GM19397 (cell line): ENCODE results near the gene KRT23.

Experiments
- ATAC-seq: cut with Tn5 transposase; IDR thresholded peaks from one replicate; pipeline ENCODE4 v1.9.1; 2021; ENCODE audit warnings: mild to moderate bottlenecking, moderate library complexity; ENCODE audit not compliant: unreplicated experiment

Gene KRT23

DNA sequence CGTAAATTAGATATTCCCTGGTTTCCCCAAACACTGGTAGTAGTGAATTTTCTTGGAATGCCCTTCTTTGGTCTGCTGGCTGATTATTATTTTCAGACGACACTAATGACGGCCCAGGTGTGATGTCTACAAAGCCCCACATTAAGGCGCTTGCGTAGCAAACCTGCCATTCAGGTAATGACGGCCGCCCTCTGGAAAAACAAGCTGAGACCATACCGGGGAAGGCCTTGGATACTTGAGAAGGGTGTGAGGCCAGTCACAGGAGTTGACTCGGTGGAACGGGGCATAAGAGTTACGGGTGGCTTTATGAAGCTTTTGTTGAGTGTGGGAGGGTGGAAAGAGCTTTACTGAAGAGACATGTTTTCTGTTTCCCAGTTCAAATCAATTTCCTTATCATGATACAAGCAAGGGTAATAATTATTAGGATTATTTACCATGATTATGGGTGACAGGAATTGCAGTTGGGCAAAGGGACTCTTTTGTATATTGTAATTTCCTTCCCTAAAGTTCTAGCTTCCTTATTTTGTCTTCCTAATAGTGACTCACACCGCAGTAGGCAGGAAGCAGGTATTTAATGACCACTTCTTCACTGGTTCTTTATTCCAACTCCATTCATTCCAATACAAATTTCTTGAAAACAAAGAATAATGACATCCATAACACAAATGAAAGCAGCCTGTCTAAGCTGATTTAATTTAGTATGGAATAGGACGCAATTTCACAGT, 24.8 kb downstream of the KRT23 start:
- ATAC-seq: no peak

GRCh38 chr17:40910441-40910841, 27.0 kb downstream of the KRT23 start:
- no peak for ATAC-seq

- ATAC-seq: no peak
Measured at GRCh38 chr17:40909755-40910154, 27.7 kb downstream of the KRT23 start.

DNA sequence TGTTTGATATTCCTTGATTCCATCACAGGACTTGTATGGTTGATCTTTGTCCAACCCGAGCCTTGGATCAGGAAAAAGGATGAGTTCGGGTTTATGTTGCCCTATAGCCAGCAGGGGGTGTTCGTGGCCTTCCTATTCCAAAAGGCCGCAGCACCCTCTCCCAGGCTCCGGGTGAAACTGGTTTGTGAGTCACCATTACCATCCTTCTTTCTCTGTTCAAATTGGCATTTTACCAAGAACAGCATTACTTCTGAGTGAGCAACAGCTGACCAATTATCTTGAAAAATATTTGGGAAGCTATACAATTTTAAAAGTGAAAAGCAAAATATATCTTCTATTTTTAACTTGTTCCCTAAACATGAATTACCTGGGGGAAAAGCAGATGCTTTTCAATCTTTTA, 28.1 kb downstream of the KRT23 start:
- no peak for ATAC-seq

DNA sequence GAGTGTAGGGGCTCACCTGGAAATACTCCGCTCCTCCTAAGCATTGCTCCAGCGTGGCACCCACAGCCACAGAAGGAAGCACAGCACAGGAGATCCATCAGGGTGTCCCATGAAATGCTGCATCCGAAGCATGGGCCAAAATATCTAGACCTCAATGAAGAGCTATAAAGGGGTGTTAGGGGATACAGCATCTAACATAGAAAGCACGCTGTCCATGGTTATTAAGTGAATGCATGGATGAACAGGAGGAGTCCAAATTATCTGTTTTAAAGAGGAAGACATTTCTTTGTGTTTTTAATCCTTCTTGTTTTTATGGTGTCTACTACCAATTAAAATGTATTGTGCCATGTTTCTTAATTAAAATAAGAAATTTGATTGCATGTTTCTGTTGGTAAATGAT, 30.8 kb downstream of the KRT23 start:
- ATAC-seq: no peak

- no peak for ATAC-seq
Measured at GRCh38 chr17:40905370-40905769, 32.1 kb downstream of the KRT23 start.

- no peak for ATAC-seq
Measured at GRCh38 chr17:40903129-40903847, 34.2 kb downstream of the KRT23 start.

DNA sequence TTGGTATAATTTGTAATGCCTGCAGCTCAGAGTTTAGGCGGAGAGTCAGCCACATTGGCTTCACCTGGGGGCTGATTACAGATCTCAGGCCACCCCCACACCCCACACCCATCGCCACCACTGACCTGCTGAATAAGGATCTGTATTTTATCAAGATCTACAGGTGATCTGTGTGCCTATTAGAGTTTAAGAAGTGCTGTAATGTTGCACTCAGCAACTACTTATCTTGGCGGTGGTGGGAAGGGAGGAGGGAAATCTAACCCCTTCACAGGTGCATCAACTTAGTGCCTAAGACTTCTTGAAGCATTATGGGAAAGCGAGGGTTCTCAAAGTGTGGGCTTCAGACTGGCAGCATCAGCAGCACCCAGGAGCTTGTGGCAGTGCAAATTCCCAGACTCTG, 34.9 kb downstream of the KRT23 start:
- no peak for ATAC-seq

- ATAC-seq: no peak
Measured at GRCh38 chr17:40901981-40902474, 35.4 kb downstream of the KRT23 start.

- ATAC-seq: no peak
Measured at GRCh38 chr17:40900809-40901356, 36.6 kb downstream of the KRT23 start.

DNA sequence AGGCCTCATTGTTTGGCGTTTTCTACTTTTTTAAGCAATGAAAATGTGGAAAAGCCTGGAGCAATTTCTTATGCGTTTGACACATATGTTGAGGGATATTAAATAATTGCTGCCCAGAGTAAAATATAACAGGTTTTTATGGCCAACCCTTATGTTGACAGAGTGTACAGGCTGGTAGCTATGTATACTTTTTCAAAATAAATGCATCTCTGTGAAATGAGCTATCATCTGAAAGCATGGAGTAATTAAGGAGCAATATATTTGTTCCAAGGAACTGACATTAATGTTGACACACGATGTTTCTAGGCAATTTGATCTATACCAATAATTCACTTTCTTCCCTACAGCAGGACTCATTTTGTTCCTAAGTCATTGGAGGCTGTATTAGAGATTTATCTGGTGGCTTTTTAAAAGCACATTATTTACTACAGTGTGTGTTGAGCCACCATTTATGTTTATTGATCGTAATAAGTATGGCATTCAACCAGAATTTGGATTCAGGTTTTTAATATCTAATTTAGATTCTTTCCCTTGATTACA, 40.5 kb downstream of the KRT23 start:
- ATAC-seq: no peak

GRCh38 chr17:40895106-40895730, 42.2 kb downstream of the KRT23 start:
- no peak for ATAC-seq

DNA sequence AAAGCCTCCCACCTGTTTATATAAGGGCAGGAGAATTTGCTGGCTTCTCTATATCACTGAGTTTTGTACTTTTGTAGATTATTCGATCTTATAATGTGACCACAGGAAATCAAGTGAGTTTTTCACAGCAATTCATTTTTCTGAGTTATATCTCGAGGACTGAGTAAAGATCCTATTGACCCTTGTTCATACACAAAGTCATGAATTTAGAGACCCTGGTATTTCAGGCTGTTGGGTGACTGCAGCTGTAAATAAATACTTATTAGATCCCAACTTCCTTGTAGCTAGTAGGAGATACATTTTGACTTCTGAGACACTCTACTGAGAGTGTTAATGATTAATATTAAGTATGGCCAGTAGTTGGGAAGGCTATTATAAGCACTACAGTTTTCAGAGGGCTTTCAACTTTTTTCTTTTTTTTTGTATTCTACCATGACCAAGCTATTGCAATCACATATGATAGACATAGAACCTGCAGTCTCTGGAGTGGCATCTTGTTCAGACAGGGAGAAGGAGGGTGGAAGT, 49.2 kb downstream of the KRT23 start:
- ATAC-seq: no peak

GRCh38 chr17:40886090-40886489, 51.4 kb downstream of the KRT23 start:
- no peak for ATAC-seq

GRCh38 chr17:40884708-40885512, 52.5 kb downstream of the KRT23 start, which contains the start of gene KRT20:
TSS of gene KRT20 (minus strand) at chr17:40885242. CDS start at chr17:40885185, 57 bp downstream.
- no peak for ATAC-seq

GRCh38 chr17:40883626-40884334, 53.7 kb downstream of the KRT23 start:
- ATAC-seq: no peak

GRCh38 chr17:40883031-40883430, 54.4 kb downstream of the KRT23 start:
- no peak for ATAC-seq

DNA sequence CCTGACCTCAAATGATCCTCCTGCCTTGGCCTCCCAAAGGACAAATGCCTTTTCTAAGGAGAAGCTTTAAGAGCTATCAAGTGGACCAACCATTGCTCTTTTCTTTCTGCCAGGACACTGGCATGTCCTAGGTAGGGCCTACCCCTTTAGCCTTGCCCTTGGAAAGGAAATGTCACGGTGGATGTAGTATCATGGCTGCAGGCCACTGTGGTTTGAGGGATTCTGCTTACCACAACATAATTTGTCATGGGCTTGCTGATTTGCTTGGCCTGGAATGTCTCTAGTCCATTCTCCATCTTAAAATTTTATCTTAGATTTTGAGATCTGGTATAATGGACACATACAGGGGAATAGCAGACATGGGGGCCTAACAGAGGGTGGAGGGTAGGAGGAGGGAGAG, 58.4 kb downstream of the KRT23 start:
- no peak for ATAC-seq

- ATAC-seq: no peak
Measured at GRCh38 chr17:40878044-40878443, 59.4 kb downstream of the KRT23 start.

GRCh38 chr17:40873801-40874200, 63.6 kb downstream of the KRT23 start:
- ATAC-seq: no peak
